Ascending aorta (tissue), 2 donors: Measurements from ENCODE around the gene GNAQ. TPM values are rescaled to one million over a fixed set of nuclear protein-coding genes. Genes with fewer than 3 reads are reported as not detected.
A peak's percentile ranks its signal among the peaks of the same experiment; 100 is the strongest.

Experiments
- DNase-seq, 2 donors: peaks; one replicate each; pipeline ENCODE4 v3.0.0-alpha.2; 2019; ENCODE audit warnings: low spot score in 2 of 2
- H3K27ac ChIP-seq, 2 donors: fragments of 200-600 bp; sonication (generic); one replicate each; pipeline ENCODE4 v1.5.1; 2016 to 2017; ENCODE audit warnings: mild to moderate bottlenecking in 1 of 2
- H3K27me3 ChIP-seq: fragments of 200-600 bp; sonication (generic); one replicate; pipeline ENCODE4 v1.5.1; 2017
- H3K36me3 ChIP-seq, 2 donors: fragments of 200-600 bp; sonication (generic); one replicate each; pipeline ENCODE4 v1.5.1; 2016
- H3K4me1 ChIP-seq, 2 donors: fragments of 200-600 bp; sonication (generic); one replicate each; pipeline ENCODE4 v1.5.1; 2016 to 2017; ENCODE audit warnings: mild to moderate bottlenecking in 1 of 2
- H3K4me3 ChIP-seq, 2 donors: fragments of 200-600 bp; sonication (generic); one replicate each; pipeline ENCODE4 v1.5.1; 2016 to 2017; ENCODE audit warnings: mild to moderate bottlenecking in 1 of 2
- H3K9me3 ChIP-seq, 2 donors: fragments of 200-600 bp; sonication (generic); one replicate each; pipeline ENCODE4 v1.5.1; 2016
- intact Hi-C: fragments of 100-400 bp; cut with DNase I; formaldehyde crosslinking; loops from one replicate; pipeline ENCODE4 v1.15.1; 2023
- total RNA-seq: library from RNA; depleted of rRNA; stranded (reverse); fragments of >200 nt; gene quantifications from one replicate; pipeline ENCODE4 v1.1.0, GENCODE V29; 2016
- TF ChIP-seq, protein P1 (sequence below), 3 experiments: fragments of 200-600 bp in 2 of 3; fragments of 450-650 bp in 1 of 3; sonication (generic) in 2 of 3; IDR thresholded peaks; one replicate each; pipeline ENCODE4 v1.5.1; 2016 to 2019; ENCODE audit warnings: antibody characterized with exemption in 3 of 3, mild to moderate bottlenecking in 1 of 3, moderate library complexity in 1 of 3

GNAQ gene
- total RNA-seq, 1 donor from 2014 or later = 29.2 TPM

DNA sequence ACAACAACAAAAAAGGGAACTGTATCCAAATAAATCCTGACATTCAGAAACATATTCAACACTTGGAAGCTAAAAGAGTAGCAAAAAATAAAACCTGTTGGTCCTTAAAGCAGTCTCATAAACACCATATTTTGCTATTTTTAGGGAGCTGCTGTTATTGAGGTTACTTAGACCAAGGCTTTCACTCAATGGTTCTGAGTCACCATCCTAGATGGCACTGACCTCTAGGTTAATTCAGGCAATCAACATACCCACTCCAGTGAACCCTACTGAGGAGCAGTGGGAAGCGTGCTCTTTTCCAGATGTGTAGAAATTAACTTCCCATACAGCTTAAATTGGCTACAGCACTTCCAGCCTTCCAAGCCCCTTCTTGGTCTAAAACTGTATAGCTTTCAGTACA is 5.2 kb downstream of the GNAQ start:
- H3K27ac ChIP-seq = peak overlapping the region; percentile 29 to 34
- DNase-seq = no peak
- H3K9me3 ChIP-seq = no peaks in the 10 kb centered on the region
- H3K4me1 ChIP-seq = peaks cover 13 to 29% of the 10 kb centered on the region in 2 donors
- no peaks in the 10 kb centered on the region for H3K36me3 ChIP-seq
- TF ChIP-seq, protein P1, sequence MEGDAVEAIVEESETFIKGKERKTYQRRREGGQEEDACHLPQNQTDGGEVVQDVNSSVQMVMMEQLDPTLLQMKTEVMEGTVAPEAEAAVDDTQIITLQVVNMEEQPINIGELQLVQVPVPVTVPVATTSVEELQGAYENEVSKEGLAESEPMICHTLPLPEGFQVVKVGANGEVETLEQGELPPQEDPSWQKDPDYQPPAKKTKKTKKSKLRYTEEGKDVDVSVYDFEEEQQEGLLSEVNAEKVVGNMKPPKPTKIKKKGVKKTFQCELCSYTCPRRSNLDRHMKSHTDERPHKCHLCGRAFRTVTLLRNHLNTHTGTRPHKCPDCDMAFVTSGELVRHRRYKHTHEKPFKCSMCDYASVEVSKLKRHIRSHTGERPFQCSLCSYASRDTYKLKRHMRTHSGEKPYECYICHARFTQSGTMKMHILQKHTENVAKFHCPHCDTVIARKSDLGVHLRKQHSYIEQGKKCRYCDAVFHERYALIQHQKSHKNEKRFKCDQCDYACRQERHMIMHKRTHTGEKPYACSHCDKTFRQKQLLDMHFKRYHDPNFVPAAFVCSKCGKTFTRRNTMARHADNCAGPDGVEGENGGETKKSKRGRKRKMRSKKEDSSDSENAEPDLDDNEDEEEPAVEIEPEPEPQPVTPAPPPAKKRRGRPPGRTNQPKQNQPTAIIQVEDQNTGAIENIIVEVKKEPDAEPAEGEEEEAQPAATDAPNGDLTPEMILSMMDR (IDR thresholded peaks at IDR 0.05) = no peak
- intact Hi-C loops = no loop called here
- H3K27me3 ChIP-seq = no peaks in the 10 kb centered on the region
- H3K4me3 ChIP-seq = peak overlapping the region in 1 of 2 donors; percentile 6

DNA sequence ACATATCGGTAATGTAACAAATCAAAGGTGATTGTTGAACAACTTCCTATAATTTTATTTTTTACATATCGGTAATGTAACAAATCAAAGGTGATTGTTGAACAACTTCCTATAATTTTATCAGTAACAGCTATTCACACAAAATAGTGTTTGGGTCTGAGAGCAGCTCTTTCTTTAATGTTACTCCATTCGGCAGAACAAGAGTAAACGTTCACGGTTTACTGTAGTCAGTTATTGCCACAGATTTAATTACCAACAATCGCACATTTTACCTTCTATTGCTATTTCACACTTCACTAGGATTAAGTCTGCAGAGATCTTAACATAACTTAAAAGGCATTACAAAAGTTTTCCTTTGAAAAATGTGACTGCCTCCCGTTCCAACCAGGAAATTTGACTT is 6.4 kb downstream of the GNAQ start:
- no peaks in the 10 kb centered on the region for H3K36me3 ChIP-seq
- TF ChIP-seq, protein P1 (IDR thresholded peaks at IDR 0.05) = no peak
- H3K9me3 ChIP-seq = no peaks in the 10 kb centered on the region
- peak overlapping the region in 1 of 2 donors; percentile 17 for H3K4me3 ChIP-seq
- peaks cover 20 to 41% of the 10 kb centered on the region in 2 donors for H3K4me1 ChIP-seq
- DNase-seq = no peak
- H3K27ac ChIP-seq = peak overlapping the region; percentile 9 to 45
- intact Hi-C loops = no loop called here
- no peaks in the 10 kb centered on the region for H3K27me3 ChIP-seq

DNA sequence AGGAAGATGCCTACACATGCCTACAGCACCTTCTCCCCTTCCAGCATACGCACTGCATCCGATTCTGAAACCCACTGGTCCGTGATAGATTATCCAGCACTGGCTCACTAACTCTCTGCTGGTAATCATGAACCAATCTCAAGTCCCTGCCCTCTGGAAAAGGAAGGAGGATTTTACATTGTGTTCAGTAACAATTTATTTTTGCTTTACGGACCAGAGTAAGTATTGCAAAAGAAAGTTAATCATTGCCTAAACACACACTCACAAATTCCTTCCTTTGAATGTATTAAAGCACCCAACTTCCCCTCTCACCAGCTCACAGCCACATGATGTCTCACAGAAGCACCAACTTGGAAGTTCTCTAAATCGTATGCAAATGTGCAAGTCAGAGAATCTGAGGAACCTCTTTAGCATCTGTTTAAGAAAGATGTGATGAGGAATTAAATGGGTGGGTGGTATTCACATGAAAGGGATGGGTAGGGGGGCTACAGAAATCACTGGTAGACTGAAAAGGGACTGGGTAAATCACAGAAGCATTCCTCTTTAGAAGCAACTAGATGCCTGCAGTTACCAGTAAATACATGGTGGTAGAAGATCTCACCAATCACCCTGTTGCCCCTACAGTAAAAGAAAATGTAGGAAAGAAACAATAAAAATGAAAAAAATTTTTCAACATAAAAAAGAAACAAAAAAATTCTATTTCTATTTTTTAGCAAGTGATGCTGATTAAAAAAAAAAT is 8.4 kb downstream of the GNAQ start:
- TF ChIP-seq, protein P1 (IDR thresholded peaks at IDR 0.05) = no peak
- intact Hi-C loops = no loop called here
- Histone ChIP-seq H3K27ac (peak overlapping the region; percentile 17 to 52), H3K9me3 (no peaks in the 10 kb centered on the region), H3K4me1 (peaks cover 20 to 38% of the 10 kb centered on the region in 2 donors), H3K36me3 (no peaks in the 10 kb centered on the region), H3K27me3 (no peaks in the 10 kb centered on the region), H3K4me3 (no peak overlapping the region)
- DNase-seq = peak in 1 of 2 donors; percentile 73

DNA sequence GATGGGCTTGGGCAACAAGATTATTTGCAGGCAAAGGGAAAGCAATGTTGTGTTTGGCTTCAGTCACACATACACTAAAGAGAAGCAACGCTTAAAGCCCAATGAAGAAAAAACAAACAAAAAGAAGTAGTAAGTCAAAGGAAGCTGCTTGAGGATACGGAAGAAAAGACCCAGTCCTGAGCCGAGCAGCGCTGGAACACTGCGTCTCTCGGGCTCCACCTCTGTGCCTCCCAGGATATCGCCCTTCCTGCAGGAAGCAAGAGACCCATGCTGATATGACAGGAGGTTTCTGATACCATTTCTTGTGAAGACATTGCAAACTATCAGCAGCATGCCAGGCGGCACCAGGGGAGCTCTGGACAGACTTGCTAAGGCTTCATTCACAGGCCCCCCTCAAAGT is 9.9 kb downstream of the GNAQ start:
- Histone ChIP-seq H3K36me3 (no peaks in the 10 kb centered on the region), H3K9me3 (no peaks in the 10 kb centered on the region), H3K27ac (peak overlapping the region; percentile 4 to 9), H3K4me1 (peaks cover 20 to 33% of the 10 kb centered on the region in 2 donors), H3K4me3 (peak overlapping the region; percentile 10 to 47), H3K27me3 (no peaks in the 10 kb centered on the region)
- intact Hi-C loops = no loop called here
- DNase-seq = no peak
- TF ChIP-seq, protein P1 (IDR thresholded peaks at IDR 0.05) = peak in 2 of 3 experiments; percentile 26 to 51

- no peaks in the 10 kb centered on the region for H3K9me3 ChIP-seq
- intact Hi-C loops = no loop called here
- no peaks in the 10 kb centered on the region for H3K27me3 ChIP-seq
- no peak overlapping the region for H3K4me3 ChIP-seq
- H3K36me3 ChIP-seq = no peaks in the 10 kb centered on the region
- peaks cover 14 to 21% of the 10 kb centered on the region in 2 donors for H3K4me1 ChIP-seq
- no peak for DNase-seq
- no peak overlapping the region for H3K27ac ChIP-seq
- TF ChIP-seq, protein P1 (IDR thresholded peaks at IDR 0.05) = no peak
These were observed 14.4 kb downstream of the GNAQ start for GRCh38 chr9:78017190-78017693.
